ENCODE measurements around the gene HLA-DMA. TPM values are rescaled to one million over a fixed set of nuclear protein-coding genes. Genes with fewer than 3 reads are reported as not detected.

HLA-DMA gene
- polyA plus RNA-seq, 3 donors, result 434 to 526 (median 515) TPM

GRCh38 chr6:32920715-32921114 is 32.2 kb downstream of the HLA-DMA start:
- no peaks in the 10 kb centered on the region for H3K36me3 ChIP-seq (replicated peaks in 1 of 2; ENCODE audit: control insufficient read depth in 1 of 2, insufficient read depth in 2 of 2, low read length in 2 of 2)
- Mint-ChIP-seq H3K4me3 (peak overlapping the region in 1 of 2 donors; percentile 64), H3K27me3 (ENCODE audit: low read depth in 3 of 3) (peaks cover 0 to 1% (median 0%) of the 10 kb centered on the region in 3 donors), H3K4me1 (peaks cover 44% of the 10 kb centered on the region), H3K36me3 (no peaks in the 10 kb centered on the region), H3K9me3 (no peaks in the 10 kb centered on the region), H3K27ac (peak overlapping the region in 5 of 7 donors; percentile 0 to 59 (median 41))
- intact Hi-C loops (cut with micrococcal nuclease), result no loop called here
- H3K4me2 ChIP-seq (replicated peaks; ENCODE audit: extremely low read depth, low read length, poor library complexity, severe bottlenecking), result peak overlapping the region; percentile 53
- H3K9me3 ChIP-seq (replicated peaks in 1 of 2; ENCODE audit: control insufficient read depth in 1 of 2, insufficient read depth in 1 of 2, low read length in 2 of 2), result no peaks in the 10 kb centered on the region
- no peaks in the 10 kb centered on the region for H3K27me3 ChIP-seq (ENCODE audit: control insufficient read depth in 2 of 2, insufficient read depth in 2 of 2, low read length in 2 of 2)
- H3K27ac ChIP-seq (ENCODE audit: low read depth in 1 of 2, low read length in 2 of 2), result peak overlapping the region in 1 of 2 donors; percentile 49
- no peak overlapping the region for H3K9ac ChIP-seq (ENCODE audit: insufficient read depth, low read length, poor library complexity, severe bottlenecking)
- H3K79me2 ChIP-seq (ENCODE audit: insufficient read depth, low read length), result no peaks in the 10 kb centered on the region
- TF ChIP-seq CTCF (IDR thresholded peaks at IDR 0.05), result no peak
- no CpG with 5 or more reads among the region's 2 CpGs for WGBS (ENCODE audit: insufficient coverage)
- peaks cover 12 to 32% of the 10 kb centered on the region in 2 donors for H3K4me1 ChIP-seq (ENCODE audit: control insufficient read depth in 1 of 2, insufficient read depth in 2 of 2, low read length in 2 of 2)
- peak in 2 of 3 donors; percentile 28 to 42 for DNase-seq
- peak overlapping the region in 1 of 3 experiments; percentile 25 for H3K4me3 ChIP-seq (replicated peaks in 1 of 3; ENCODE audit: low read depth in 2 of 3, low read length in 3 of 3)
- H4K20me1 ChIP-seq (ENCODE audit: insufficient read depth, low read length), result no peaks in the 10 kb centered on the region
- no peak overlapping the region for H2AFZ ChIP-seq (ENCODE audit: insufficient read depth, low read depth, low read length, poor library complexity, severe bottlenecking)

GRCh38 chr6:32912951-32913350 is 39.9 kb downstream of the HLA-DMA start:
- Histone ChIP-seq H4K20me1 (ENCODE audit: insufficient read depth, low read length) (no peaks in the 10 kb centered on the region), H3K4me2 (replicated peaks; ENCODE audit: extremely low read depth, low read length, poor library complexity, severe bottlenecking) (no peak overlapping the region), H3K36me3 (replicated peaks in 1 of 2; ENCODE audit: control insufficient read depth in 1 of 2, insufficient read depth in 2 of 2, low read length in 2 of 2) (no peaks in the 10 kb centered on the region), H3K9ac (ENCODE audit: insufficient read depth, low read length, poor library complexity, severe bottlenecking) (no peak overlapping the region), H3K4me1 (ENCODE audit: control insufficient read depth in 1 of 2, insufficient read depth in 2 of 2, low read length in 2 of 2) (peaks cover 5 to 15% of the 10 kb centered on the region in 2 donors), H3K27me3 (ENCODE audit: control insufficient read depth in 2 of 2, insufficient read depth in 2 of 2, low read length in 2 of 2) (no peaks in the 10 kb centered on the region), H3K9me3 (replicated peaks in 1 of 2; ENCODE audit: control insufficient read depth in 1 of 2, insufficient read depth in 1 of 2, low read length in 2 of 2) (no peaks in the 10 kb centered on the region), H2AFZ (ENCODE audit: insufficient read depth, low read depth, low read length, poor library complexity, severe bottlenecking) (no peak overlapping the region), H3K27ac (ENCODE audit: low read depth in 1 of 2, low read length in 2 of 2) (no peak overlapping the region), H3K79me2 (ENCODE audit: insufficient read depth, low read length) (no peaks in the 10 kb centered on the region), H3K4me3 (replicated peaks in 1 of 3; ENCODE audit: low read depth in 2 of 3, low read length in 3 of 3) (no peak overlapping the region)
- no CpG with 5 or more reads among the region's 1 CpG for WGBS (ENCODE audit: insufficient coverage)
- no peak for DNase-seq
- H3K36me3 Mint-ChIP-seq, result no peaks in the 10 kb centered on the region
- intact Hi-C loops (cut with micrococcal nuclease), result no loop called here
- peaks cover 0 to 2% (median 0%) of the 10 kb centered on the region in 7 donors for H3K9me3 Mint-ChIP-seq
- H3K4me1 Mint-ChIP-seq, result peaks cover 25% of the 10 kb centered on the region
- H3K4me3 Mint-ChIP-seq, result no peak overlapping the region
- no peak overlapping the region for H3K27ac Mint-ChIP-seq
- TF ChIP-seq CTCF (IDR thresholded peaks at IDR 0.05), result no peak
- H3K27me3 Mint-ChIP-seq (ENCODE audit: low read depth in 3 of 3), result peaks cover 0 to 3% (median 3%) of the 10 kb centered on the region in 3 donors

Measured in CD14-positive monocyte (primary cell).